Caco-2 (cell line): Measurements from ENCODE around the gene TMEM182. TPM values are rescaled to one million over a fixed set of nuclear protein-coding genes. Genes with fewer than 3 reads are reported as not detected.

ENCODE experiments used
- BruUV-seq: library from RNA; stranded (reverse); fragments of 400-500 nt; replicated peaks from 2 replicates; lab custom pipeline; 2021; lab: Mats Ljungman, UMichigan
- CTCF ChIA-PET: fragments of 300-600 bp; sonication (Branson Sonifier 250); formaldehyde crosslinking; loops from one replicate; lab custom pipeline; 2022; ENCODE audit warnings: antibody characterized with exemption; lab: Charles Lee
- POLR2A ChIA-PET: fragments of 300-600 bp; sonication (Branson Sonifier 250); formaldehyde crosslinking; loops from one replicate; lab custom pipeline; 2022; ENCODE audit warnings: antibody characterized with exemption; lab: Charles Lee
- DNase-seq, 2 experiments: peaks; one replicate each; pipeline versions ENCODE4 v3.0.0 to v3.0.0-alpha.2; 2020 to 2022
- H3K27me3 ChIP-seq: replicated peaks from 2 replicates; pipeline ENCODE4 v1.6.0; 2011; ENCODE audit warnings: low read length; ENCODE audit not compliant: control insufficient read depth, insufficient read depth
- H3K36me3 ChIP-seq: 2 replicates; pipeline ENCODE4 v1.5.1; 2011; ENCODE audit warnings: low read length; ENCODE audit not compliant: control insufficient read depth, insufficient read depth
- H3K4me1 ChIP-seq: fragments of 250-450 bp; sonication (Bioruptor Pico); 2 replicates; pipeline ENCODE4 v1.5.1; 2020; ENCODE audit warnings: mild to moderate bottlenecking
- H3K4me3 ChIP-seq: 2 replicates; pipeline ENCODE4 v1.5.1; 2011; ENCODE audit warnings: low read depth, mild to moderate bottlenecking, control low read depth, low read length
- H3K9me3 ChIP-seq: fragments of 250-450 bp; sonication (Bioruptor Pico); 2 replicates; pipeline ENCODE4 v1.5.1; 2020; ENCODE audit warnings: mild to moderate bottlenecking, moderate library complexity
- H3K27ac Mint-ChIP-seq: one replicate; pipeline ENCODE4 v1.8.0; 2022; ENCODE audit warnings: mixed read lengths; ENCODE audit not compliant: unreplicated experiment
- H3K27me3 Mint-ChIP-seq: one replicate; pipeline ENCODE4 v1.8.0; 2022; ENCODE audit warnings: mixed read lengths; ENCODE audit not compliant: insufficient read depth, unreplicated experiment
- H3K36me3 Mint-ChIP-seq: one replicate; pipeline ENCODE4 v1.8.0; 2022; ENCODE audit warnings: mild to moderate bottlenecking, mixed read lengths; ENCODE audit not compliant: insufficient read depth, unreplicated experiment
- H3K4me1 Mint-ChIP-seq: one replicate; pipeline ENCODE4 v1.8.0; 2022; ENCODE audit warnings: low read depth, mixed read lengths; ENCODE audit not compliant: unreplicated experiment
- H3K4me3 Mint-ChIP-seq: one replicate; pipeline ENCODE4 v1.8.0; 2022; ENCODE audit warnings: mild to moderate bottlenecking, moderate library complexity, mixed read lengths; ENCODE audit not compliant: unreplicated experiment
- H3K9me3 Mint-ChIP-seq: one replicate; pipeline ENCODE4 v1.8.0; 2022; ENCODE audit warnings: mixed read lengths; ENCODE audit not compliant: unreplicated experiment
- CTCF ChIP-seq, 2 experiments: fragments of 200-600 bp in 1 of 2; IDR thresholded peaks; 1 replicate in 1 of 2; 2 replicates in 1 of 2; pipeline versions ENCODE4 v1.5.1 to v1.8.0; 2011 to 2022; ENCODE audit warnings: antibody characterized with exemption in 1 of 2, control low read depth in 1 of 2, inconsistent platforms in 1 of 2, low read depth in 1 of 2, low read length in 1 of 2, mild to moderate bottlenecking in 1 of 2, moderate library complexity in 1 of 2; ENCODE audit not compliant: insufficient read depth in 1 of 2, severe bottlenecking in 1 of 2, unreplicated experiment in 1 of 2
- intact Hi-C: fragments of 100-400 bp; cut with micrococcal nuclease; formaldehyde crosslinking; loops from one replicate; pipeline ENCODE4 v1.10.0; 2022; ENCODE audit not compliant: unreplicated experiment
- total RNA-seq: library from RNA; stranded (reverse); gene quantifications from 2 replicates; pipeline ENCODE4 v1.2.3, GENCODE V29; 2022

TMEM182 gene
- total RNA-seq, 1 experiment from 2014 or later = 13.6 TPM

DNA sequence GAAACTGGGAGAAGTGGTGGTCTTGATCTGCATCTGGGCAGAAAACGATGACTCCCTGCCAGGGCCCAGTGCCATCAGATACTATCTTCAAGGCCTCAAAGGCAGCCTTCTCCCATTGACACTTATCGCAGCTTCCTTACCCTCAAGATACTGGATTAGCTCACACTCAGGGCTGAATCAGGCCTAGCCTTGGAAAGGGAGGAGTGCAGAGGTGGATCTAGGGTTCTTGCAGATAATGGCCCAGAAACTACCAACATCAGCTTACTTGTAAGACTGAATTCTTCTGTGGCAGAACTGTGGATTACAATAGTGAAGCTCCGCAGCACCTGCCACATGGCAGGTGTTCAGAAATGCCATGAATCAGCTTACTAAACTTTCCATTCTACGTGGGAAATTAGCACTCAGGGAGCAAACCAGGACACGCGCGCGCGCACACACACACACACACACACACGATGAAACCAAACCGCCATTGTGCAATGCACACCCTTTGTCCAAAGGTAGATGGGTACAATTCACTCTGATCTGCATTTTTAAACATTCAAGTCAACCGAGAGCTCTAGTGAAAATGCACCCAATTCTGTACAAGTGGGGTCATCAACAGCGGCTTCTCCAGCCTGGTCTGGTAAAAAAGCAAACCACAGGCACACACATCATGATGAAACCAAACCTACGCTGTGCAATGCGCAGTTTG, 26.3 kb upstream of the TMEM182 start:
- Mint-ChIP-seq H3K4me3 (peak overlapping the region; percentile 94), H3K36me3 (peaks cover 16% of the 10 kb centered on the region), H3K27me3 (no peaks in the 10 kb centered on the region), H3K27ac (peak overlapping the region; percentile 93), H3K4me1 (no peaks in the 10 kb centered on the region), H3K9me3 (no peaks in the 10 kb centered on the region)
- Histone ChIP-seq H3K9me3 (no peaks in the 10 kb centered on the region), H3K36me3 (peaks cover 3% of the 10 kb centered on the region), H3K4me3 (peak overlapping the region; percentile 72), H3K4me1 (no peaks in the 10 kb centered on the region), H3K27me3 (no peaks in the 10 kb centered on the region)
- no peak for TF ChIP-seq CTCF (IDR thresholded peaks at IDR 0.05; ENCODE audit: insufficient read depth in 1 of 2, low read depth in 1 of 2, low read length in 1 of 2, severe bottlenecking in 1 of 2, unreplicated experiment in 1 of 2)
- POLR2A ChIA-PET = interaction anchor here (0.8 to 1.5 kb wide), 3 partner anchors 8 to 18 kb away, joined by 3 to 6 read pairs (median 3); no protein-coding TSS in a partner anchor
- peak in 1 of 2 experiments; percentile 57 for DNase-seq
- CTCF ChIA-PET = interaction anchor here (0.6 to 1.6 kb wide), 3 partner anchors 18 to 748 kb away, joined by 3 to 18 read pairs (median 4); no protein-coding TSS in a partner anchor
- no TSS peak for BruUV-seq
- intact Hi-C loops = loop anchor here (5.0 kb wide), 1 partner anchor 148 kb away; no protein-coding TSS in a partner anchor

DNA sequence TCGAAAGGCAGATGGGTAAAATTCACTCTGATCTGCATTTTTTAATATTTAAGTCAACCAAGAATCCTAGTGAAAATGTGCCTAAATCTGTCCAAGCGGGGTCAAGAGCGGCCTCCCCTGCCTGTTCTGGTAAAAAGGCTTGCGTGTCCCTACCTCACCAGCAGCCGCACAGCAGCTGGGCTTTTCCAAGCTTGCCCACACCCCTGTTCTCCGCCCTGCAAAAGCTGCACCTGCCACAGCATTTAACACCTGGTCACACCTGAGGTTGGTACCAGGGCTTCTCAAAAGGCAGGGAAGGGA, 25.8 kb upstream of the TMEM182 start:
- Mint-ChIP-seq H3K4me1 (no peaks in the 10 kb centered on the region), H3K27me3 (no peaks in the 10 kb centered on the region), H3K27ac (peak overlapping the region; percentile 93), H3K36me3 (peaks cover 11% of the 10 kb centered on the region), H3K9me3 (no peaks in the 10 kb centered on the region), H3K4me3 (peak overlapping the region; percentile 94)
- H3K4me1 ChIP-seq = no peaks in the 10 kb centered on the region
- H3K27me3 ChIP-seq = no peaks in the 10 kb centered on the region
- CTCF ChIA-PET = interaction anchor here (0.9 to 1.6 kb wide), 3 partner anchors 18 to 150 kb away, joined by 4 to 18 read pairs (median 7); no protein-coding TSS in a partner anchor
- POLR2A ChIA-PET = interaction anchor here (0.8 to 1.5 kb wide), 3 partner anchors 9 to 17 kb away, joined by 3 to 6 read pairs (median 3); no protein-coding TSS in a partner anchor
- BruUV-seq = no TSS peak
- DNase-seq = peak in 1 of 2 experiments; percentile 47
- no peaks in the 10 kb centered on the region for H3K9me3 ChIP-seq
- peaks cover 3% of the 10 kb centered on the region for H3K36me3 ChIP-seq
- H3K4me3 ChIP-seq = peak overlapping the region; percentile 72
- TF ChIP-seq CTCF (IDR thresholded peaks at IDR 0.05; ENCODE audit: insufficient read depth in 1 of 2, low read depth in 1 of 2, low read length in 1 of 2, severe bottlenecking in 1 of 2, unreplicated experiment in 1 of 2) = no peak
- intact Hi-C loops = loop anchor here (5.0 kb wide), 1 partner anchor 149 kb away; no protein-coding TSS in a partner anchor
